ENCODE data around the gene RAB8B.
"Not testable (repeated sequence)": the region's sequence is repeated elsewhere in the genome, so short reads cannot be mapped to it uniquely, and the experiment has no call there.

Gene RAB8B

DNA sequence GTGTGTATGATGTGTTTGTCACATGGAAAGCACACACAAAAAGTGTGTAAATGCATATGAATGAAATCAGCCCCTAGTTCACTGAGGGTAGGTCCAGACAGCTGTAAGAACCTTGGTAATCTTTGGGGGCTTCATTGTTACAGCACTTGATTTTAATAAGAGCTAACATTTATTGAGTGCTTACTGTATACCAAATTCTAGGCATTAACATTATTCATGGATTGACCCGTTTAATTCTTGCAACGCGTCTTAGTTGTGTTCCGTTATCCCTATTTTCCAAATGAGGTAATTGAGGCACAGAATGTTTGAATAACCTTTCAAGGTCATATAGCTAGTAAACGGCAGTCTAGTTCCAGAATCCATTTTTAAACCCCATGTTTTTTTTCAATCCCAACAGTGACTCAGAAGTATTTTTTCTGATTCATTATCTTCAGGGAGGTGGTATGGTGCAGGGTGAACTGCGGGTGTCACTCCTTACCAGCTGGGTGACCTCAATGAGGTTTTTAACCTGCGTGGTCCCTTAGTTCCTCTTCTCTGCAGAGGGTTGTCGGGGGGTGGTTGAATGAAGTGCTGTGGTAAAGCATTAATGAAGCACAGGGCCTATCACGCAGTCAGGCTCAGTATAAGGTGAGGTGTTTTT, 14.2 kb downstream of the RAB8B start:
- TF ChIP-seq, protein P1, sequence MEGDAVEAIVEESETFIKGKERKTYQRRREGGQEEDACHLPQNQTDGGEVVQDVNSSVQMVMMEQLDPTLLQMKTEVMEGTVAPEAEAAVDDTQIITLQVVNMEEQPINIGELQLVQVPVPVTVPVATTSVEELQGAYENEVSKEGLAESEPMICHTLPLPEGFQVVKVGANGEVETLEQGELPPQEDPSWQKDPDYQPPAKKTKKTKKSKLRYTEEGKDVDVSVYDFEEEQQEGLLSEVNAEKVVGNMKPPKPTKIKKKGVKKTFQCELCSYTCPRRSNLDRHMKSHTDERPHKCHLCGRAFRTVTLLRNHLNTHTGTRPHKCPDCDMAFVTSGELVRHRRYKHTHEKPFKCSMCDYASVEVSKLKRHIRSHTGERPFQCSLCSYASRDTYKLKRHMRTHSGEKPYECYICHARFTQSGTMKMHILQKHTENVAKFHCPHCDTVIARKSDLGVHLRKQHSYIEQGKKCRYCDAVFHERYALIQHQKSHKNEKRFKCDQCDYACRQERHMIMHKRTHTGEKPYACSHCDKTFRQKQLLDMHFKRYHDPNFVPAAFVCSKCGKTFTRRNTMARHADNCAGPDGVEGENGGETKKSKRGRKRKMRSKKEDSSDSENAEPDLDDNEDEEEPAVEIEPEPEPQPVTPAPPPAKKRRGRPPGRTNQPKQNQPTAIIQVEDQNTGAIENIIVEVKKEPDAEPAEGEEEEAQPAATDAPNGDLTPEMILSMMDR (IDR thresholded peaks at IDR 0.05; ENCODE audit: low read depth, low read length), result no peak
- Histone ChIP-seq H3K27ac (no peak overlapping the region), H3K36me3 (no peaks in the 10 kb centered on the region; the same call in 1 of the 2 replicates), H3K4me3 (ENCODE audit: low read depth, low read length) (no peak overlapping the region), H3K9me3 (ENCODE audit: severe bottlenecking) (no peaks in the 10 kb centered on the region), H3K27me3 (ENCODE audit: insufficient read depth, low read depth, severe bottlenecking) (no peaks in the 10 kb centered on the region)
- no peak for DNase-seq

DNA sequence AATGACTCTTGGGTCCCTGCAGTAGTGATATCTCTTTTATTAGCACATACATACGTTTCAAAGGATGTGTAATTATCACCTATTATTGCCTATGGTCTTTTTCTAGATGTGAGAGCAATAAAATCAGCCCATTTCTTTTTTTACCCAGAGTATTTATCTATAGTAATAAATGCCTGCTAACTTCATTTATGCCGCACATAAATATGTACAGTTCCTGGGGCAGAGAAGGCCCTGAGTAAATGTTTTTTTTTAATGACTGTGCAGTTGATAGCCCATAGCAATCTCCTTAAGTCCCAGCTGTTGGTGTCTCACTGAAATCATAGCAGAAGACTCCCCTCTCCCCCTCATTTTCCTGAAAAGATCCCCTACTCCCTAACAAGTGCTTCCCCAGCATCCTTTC, 16.7 kb downstream of the RAB8B start:
- TF ChIP-seq, protein P1 (IDR thresholded peaks at IDR 0.05; ENCODE audit: low read depth, low read length), result no peak
- Histone ChIP-seq H3K9me3 (ENCODE audit: severe bottlenecking) (no peaks in the 10 kb centered on the region), H3K27me3 (ENCODE audit: insufficient read depth, low read depth, severe bottlenecking) (no peaks in the 10 kb centered on the region), H3K27ac (no peak overlapping the region), H3K4me3 (ENCODE audit: low read depth, low read length) (no peak overlapping the region), H3K36me3 (no peaks in the 10 kb centered on the region)
- no peak for DNase-seq

DNA sequence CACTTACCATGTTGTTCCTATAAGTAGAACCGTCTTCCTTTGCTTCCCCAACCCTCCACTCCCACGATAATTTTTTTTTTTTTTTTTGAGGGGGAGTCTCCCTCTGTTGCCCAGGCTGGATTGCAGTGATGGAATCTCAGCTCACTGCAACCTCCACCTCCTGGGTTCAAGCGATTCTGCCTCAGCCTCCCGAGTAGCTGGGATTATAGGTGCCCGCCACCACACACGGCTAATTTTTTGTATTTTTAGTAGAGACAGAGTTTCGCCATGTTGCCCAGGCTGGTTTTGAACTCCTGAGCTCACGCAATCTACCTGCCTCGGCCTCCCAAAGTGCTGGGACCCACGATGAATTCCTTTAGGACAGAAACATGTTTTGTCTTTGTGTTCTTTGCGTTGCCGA, 19.4 kb downstream of the RAB8B start:
- not testable (repeated sequence) for H3K9me3 ChIP-seq (ENCODE audit: severe bottlenecking); H3K36me3 ChIP-seq; H3K4me3 ChIP-seq (ENCODE audit: low read depth, low read length); H3K27ac ChIP-seq; DNase-seq; H3K27me3 ChIP-seq (ENCODE audit: insufficient read depth, low read depth, severe bottlenecking)

- no peak overlapping the region for H3K27ac ChIP-seq
- no peaks in the 10 kb centered on the region for H3K9me3 ChIP-seq (ENCODE audit: severe bottlenecking)
- TF ChIP-seq, protein P1 (IDR thresholded peaks at IDR 0.05; ENCODE audit: low read depth, low read length), result no peak
- no peak overlapping the region for H3K4me3 ChIP-seq (ENCODE audit: low read depth, low read length)
- H3K27me3 ChIP-seq (ENCODE audit: insufficient read depth, low read depth, severe bottlenecking), result no peaks in the 10 kb centered on the region
- H3K36me3 ChIP-seq, result no peaks in the 10 kb centered on the region
- no peak for DNase-seq
These were observed 21.0 kb downstream of the RAB8B start for GRCh38 chr15:63210151-63211091.

GRCh38 chr15:63211092-63211490, 21.7 kb downstream of the RAB8B start:
- no peak overlapping the region for H3K27ac ChIP-seq
- no peak overlapping the region for H3K4me3 ChIP-seq (ENCODE audit: low read depth, low read length)
- H3K27me3 ChIP-seq (ENCODE audit: insufficient read depth, low read depth, severe bottlenecking), result no peaks in the 10 kb centered on the region
- TF ChIP-seq, protein P1 (IDR thresholded peaks at IDR 0.05; ENCODE audit: low read depth, low read length), result no peak
- no peaks in the 10 kb centered on the region for H3K9me3 ChIP-seq (ENCODE audit: severe bottlenecking)
- no peak for DNase-seq
- H3K36me3 ChIP-seq, result no peaks in the 10 kb centered on the region

DNA sequence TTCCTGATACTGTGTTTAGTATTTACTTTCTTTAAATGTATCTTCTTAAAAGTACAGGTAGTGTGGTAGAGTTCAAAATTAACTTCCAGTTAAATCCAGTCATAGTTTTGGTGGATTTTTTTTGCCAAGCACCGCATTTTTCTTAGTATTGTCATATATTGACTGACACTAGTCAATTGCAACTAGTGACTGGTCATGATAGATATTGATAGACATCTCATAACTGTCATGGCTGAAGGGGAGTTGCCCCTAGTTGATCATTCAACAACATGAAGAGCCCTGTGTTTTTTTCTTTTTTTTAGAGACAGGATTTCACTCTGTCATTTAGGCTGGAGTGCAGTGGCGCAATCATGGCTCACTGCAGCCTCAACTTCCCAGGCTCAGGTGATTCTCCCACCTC, 22.1 kb downstream of the RAB8B start:
- TF ChIP-seq, protein P1 (IDR thresholded peaks at IDR 0.05; ENCODE audit: low read depth, low read length), result no peak
- no peaks in the 10 kb centered on the region for H3K9me3 ChIP-seq (ENCODE audit: severe bottlenecking)
- no peaks in the 10 kb centered on the region for H3K36me3 ChIP-seq
- H3K4me3 ChIP-seq (ENCODE audit: low read depth, low read length), result no peak overlapping the region
- DNase-seq, result no peak
- no peaks in the 10 kb centered on the region for H3K27me3 ChIP-seq (ENCODE audit: insufficient read depth, low read depth, severe bottlenecking)
- no peak overlapping the region for H3K27ac ChIP-seq

Measured in WERI-Rb-1 (cell line).